Measurements from ENCODE around the gene EXOC5.

EXOC5 gene

GRCh38 chr14:57179273-57179672, 89.4 kb downstream of the EXOC5 start:
- Histone ChIP-seq H3K27ac (ENCODE audit: low read depth, low read length) (no peak overlapping the region), H4K20me1 (ENCODE audit: control insufficient read depth, insufficient read depth, low read depth, low read length) (no peaks in the 10 kb centered on the region), H3K79me2 (ENCODE audit: control insufficient read depth, low read length) (no peaks in the 10 kb centered on the region), H3K4me2 (ENCODE audit: low read length) (no peak overlapping the region), H3K36me3 (ENCODE audit: control insufficient read depth, low read length) (no peaks in the 10 kb centered on the region), H3K9me3 (ENCODE audit: control insufficient read depth, insufficient read depth, low read length) (no peaks in the 10 kb centered on the region), H3K4me1 (ENCODE audit: control insufficient read depth, low read length) (no peaks in the 10 kb centered on the region), H3K4me3 (ENCODE audit: low read length) (no peak overlapping the region), H3K27me3 (ENCODE audit: control insufficient read depth, low read length) (peaks cover 16% of the 10 kb centered on the region), H3K9me2 (replicated peaks; ENCODE audit: control insufficient read depth, low read length) (no peaks in the 10 kb centered on the region), H3F3A (ENCODE audit: control insufficient read depth, insufficient read depth) (no peaks in the 10 kb centered on the region)
- TF ChIP-seq CTCF (IDR thresholded peaks at IDR 0.05; ENCODE audit: low read depth, low read length, poor library complexity, severe bottlenecking): no peak
- TF ChIP-seq EZH2phosphoT487 (IDR thresholded peaks at IDR 0.05; ENCODE audit: borderline replicate concordance, low read length): no peak

GRCh38 chr14:57174466-57174865, 94.2 kb downstream of the EXOC5 start:
- Histone ChIP-seq H3K4me3 (ENCODE audit: low read length) (no peak overlapping the region), H3K4me2 (ENCODE audit: low read length) (no peak overlapping the region), H3K27ac (ENCODE audit: low read depth, low read length) (no peak overlapping the region), H4K20me1 (ENCODE audit: control insufficient read depth, insufficient read depth, low read depth, low read length) (no peaks in the 10 kb centered on the region), H3K9me2 (replicated peaks; ENCODE audit: control insufficient read depth, low read length) (no peaks in the 10 kb centered on the region), H3K79me2 (ENCODE audit: control insufficient read depth, low read length) (no peaks in the 10 kb centered on the region), H3K9me3 (ENCODE audit: control insufficient read depth, insufficient read depth, low read length) (no peaks in the 10 kb centered on the region), H3K4me1 (ENCODE audit: control insufficient read depth, low read length) (no peaks in the 10 kb centered on the region), H3K27me3 (ENCODE audit: control insufficient read depth, low read length) (peaks cover 8% of the 10 kb centered on the region), H3K36me3 (ENCODE audit: control insufficient read depth, low read length) (no peaks in the 10 kb centered on the region), H3F3A (ENCODE audit: control insufficient read depth, insufficient read depth) (no peaks in the 10 kb centered on the region)
- TF ChIP-seq CTCF (IDR thresholded peaks at IDR 0.05; ENCODE audit: low read depth, low read length, poor library complexity, severe bottlenecking) (no peak), EZH2phosphoT487 (IDR thresholded peaks at IDR 0.05; ENCODE audit: borderline replicate concordance, low read length) (no peak)

GRCh38 chr14:57171903-57172302, 96.8 kb downstream of the EXOC5 start:
- Histone ChIP-seq H3K4me3 (ENCODE audit: low read length) (no peak overlapping the region), H3K27ac (ENCODE audit: low read depth, low read length) (no peak overlapping the region), H3F3A (ENCODE audit: control insufficient read depth, insufficient read depth) (no peaks in the 10 kb centered on the region), H3K27me3 (ENCODE audit: control insufficient read depth, low read length) (no peaks in the 10 kb centered on the region), H3K9me2 (replicated peaks; ENCODE audit: control insufficient read depth, low read length) (no peaks in the 10 kb centered on the region), H3K36me3 (ENCODE audit: control insufficient read depth, low read length) (no peaks in the 10 kb centered on the region), H3K79me2 (ENCODE audit: control insufficient read depth, low read length) (no peaks in the 10 kb centered on the region), H3K9me3 (ENCODE audit: control insufficient read depth, insufficient read depth, low read length) (no peaks in the 10 kb centered on the region), H3K4me1 (ENCODE audit: control insufficient read depth, low read length) (no peaks in the 10 kb centered on the region), H4K20me1 (ENCODE audit: control insufficient read depth, insufficient read depth, low read depth, low read length) (no peaks in the 10 kb centered on the region), H3K4me2 (ENCODE audit: low read length) (no peak overlapping the region)
- TF ChIP-seq EZH2phosphoT487 (IDR thresholded peaks at IDR 0.05; ENCODE audit: borderline replicate concordance, low read length): no peak
- TF ChIP-seq CTCF (IDR thresholded peaks at IDR 0.05; ENCODE audit: low read depth, low read length, poor library complexity, severe bottlenecking): no peak

GRCh38 chr14:57171363-57171762, 97.3 kb downstream of the EXOC5 start:
- H3K4me2 ChIP-seq (ENCODE audit: low read length): no peak overlapping the region
- no peaks in the 10 kb centered on the region for H3K36me3 ChIP-seq (ENCODE audit: control insufficient read depth, low read length)
- no peaks in the 10 kb centered on the region for H3K4me1 ChIP-seq (ENCODE audit: control insufficient read depth, low read length)
- TF ChIP-seq CTCF (IDR thresholded peaks at IDR 0.05; ENCODE audit: low read depth, low read length, poor library complexity, severe bottlenecking) (no peak), EZH2phosphoT487 (IDR thresholded peaks at IDR 0.05; ENCODE audit: borderline replicate concordance, low read length) (no peak)
- H3K9me3 ChIP-seq (ENCODE audit: control insufficient read depth, insufficient read depth, low read length): no peaks in the 10 kb centered on the region
- H3K4me3 ChIP-seq (ENCODE audit: low read length): no peak overlapping the region
- H3K79me2 ChIP-seq (ENCODE audit: control insufficient read depth, low read length): no peaks in the 10 kb centered on the region
- no peaks in the 10 kb centered on the region for H3F3A ChIP-seq (ENCODE audit: control insufficient read depth, insufficient read depth)
- no peak overlapping the region for H3K27ac ChIP-seq (ENCODE audit: low read depth, low read length)
- no peaks in the 10 kb centered on the region for H4K20me1 ChIP-seq (ENCODE audit: control insufficient read depth, insufficient read depth, low read depth, low read length)
- H3K9me2 ChIP-seq (replicated peaks; ENCODE audit: control insufficient read depth, low read length): no peaks in the 10 kb centered on the region
- no peaks in the 10 kb centered on the region for H3K27me3 ChIP-seq (ENCODE audit: control insufficient read depth, low read length)
